Activated naive CD4-positive, alpha-beta T cell treated with anti-CD3 and anti-CD28 coated beads, Interleukin-2, amount 50 U/mL, for 24 hours (primary cell): ENCODE results near the gene RAB44.
A peak's percentile ranks its signal among the peaks of the same experiment; 100 is the strongest.

Experiments
- H3K27ac Mint-ChIP-seq: one replicate; pipeline ENCODE4 v1.8.0; 2021; ENCODE audit warnings: mild to moderate bottlenecking, mixed read lengths
- H3K27me3 Mint-ChIP-seq: one replicate; pipeline ENCODE4 v1.8.0; 2021; ENCODE audit warnings: mixed read lengths
- H3K36me3 Mint-ChIP-seq: one replicate; pipeline ENCODE4 v1.8.0; 2021; ENCODE audit warnings: mixed read lengths
- H3K4me1 Mint-ChIP-seq: one replicate; pipeline ENCODE4 v1.8.0; 2021; ENCODE audit warnings: mixed read lengths
- H3K4me3 Mint-ChIP-seq: one replicate; pipeline ENCODE4 v1.8.0; 2021; ENCODE audit warnings: mild to moderate bottlenecking, mixed read lengths
- H3K9me3 Mint-ChIP-seq: one replicate; pipeline ENCODE4 v1.8.0; 2021; ENCODE audit warnings: mixed read lengths

Gene RAB44

DNA sequence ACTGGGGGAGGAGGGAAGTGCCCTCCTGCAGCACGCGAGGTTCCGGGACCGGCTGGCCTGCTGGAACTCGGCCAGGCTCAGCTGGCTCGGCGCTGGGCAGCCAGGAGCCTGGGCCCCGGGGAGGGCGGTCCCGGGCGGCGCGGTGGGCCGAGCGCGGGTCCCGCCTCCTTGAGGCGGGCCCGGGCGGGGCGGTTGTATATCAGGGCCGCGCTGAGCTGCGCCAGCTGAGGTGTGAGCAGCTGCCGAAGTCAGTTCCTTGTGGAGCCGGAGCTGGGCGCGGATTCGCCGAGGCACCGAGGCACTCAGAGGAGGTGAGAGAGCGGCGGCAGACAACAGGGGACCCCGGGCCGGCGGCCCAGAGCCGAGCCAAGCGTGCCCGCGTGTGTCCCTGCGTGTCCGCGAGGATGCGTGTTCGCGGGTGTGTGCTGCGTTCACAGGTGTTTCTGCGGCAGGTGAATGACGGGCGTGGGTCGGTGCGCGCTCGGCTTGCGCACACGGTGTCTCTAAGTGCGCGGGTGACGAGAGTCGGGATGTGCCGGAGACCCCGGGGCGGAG, 19.1 kb upstream of the RAB44 start, which contains the start of gene CDKN1A:
Gene CDKN1A, plus strand, starts transcription at position 227 of the 555 bp plus-strand sequence. CDS start 5,388 bp downstream, outside the sequence.
- no peaks in the 10 kb centered on the region for H3K27me3 Mint-ChIP-seq
- no peaks in the 10 kb centered on the region for H3K9me3 Mint-ChIP-seq
- peaks cover 27% of the 10 kb centered on the region for H3K4me1 Mint-ChIP-seq
- H3K27ac Mint-ChIP-seq, result peak within 1 kb of the TSS; percentile 88
- H3K36me3 Mint-ChIP-seq, result no peaks in the 10 kb centered on the region
- peak within 1 kb of the TSS; percentile 92 for H3K4me3 Mint-ChIP-seq

DNA sequence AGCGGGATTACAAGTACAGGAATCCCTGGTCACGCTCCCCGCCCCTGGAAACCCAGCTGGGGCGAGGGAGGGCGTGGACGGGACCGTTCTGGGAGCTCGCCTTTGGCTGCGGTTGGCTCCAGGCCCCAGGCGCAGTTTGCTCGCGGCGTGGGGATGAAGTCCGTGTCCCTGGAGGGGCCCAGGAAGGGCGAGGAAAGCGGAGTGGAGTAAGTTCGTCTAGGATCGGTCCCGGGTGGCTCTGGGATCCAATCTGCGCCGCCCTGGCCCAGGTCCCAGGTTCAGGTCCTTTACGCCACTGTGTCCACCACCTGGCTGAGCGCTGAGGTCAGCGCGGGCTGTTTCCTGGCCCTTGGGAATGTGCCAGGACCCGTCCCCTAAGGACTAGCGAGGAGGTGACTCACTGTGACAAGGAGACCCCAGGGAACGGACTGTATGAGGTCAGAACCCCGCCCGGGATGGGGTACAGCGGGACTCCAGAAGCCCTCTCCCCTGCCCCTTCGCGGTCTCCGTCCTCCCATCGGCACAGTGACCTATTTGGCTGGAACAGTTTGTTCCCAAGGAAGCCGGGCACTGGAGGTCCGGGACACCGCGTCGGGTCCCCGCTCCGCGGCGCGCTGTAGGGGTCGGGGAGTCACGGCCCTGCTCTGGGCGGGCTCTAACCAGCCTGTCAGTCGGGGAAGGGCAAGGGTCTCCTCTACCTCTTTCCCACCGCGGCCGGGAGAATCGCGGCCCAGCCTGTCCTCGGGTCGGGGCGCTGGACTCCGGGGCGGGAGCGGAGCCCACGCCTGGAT, 18.4 kb upstream of the RAB44 start:
- Mint-ChIP-seq H3K9me3 (no peaks in the 10 kb centered on the region), H3K4me3 (peak overlapping the region; percentile 95), H3K27me3 (no peaks in the 10 kb centered on the region), H3K4me1 (peaks cover 27% of the 10 kb centered on the region), H3K27ac (peak overlapping the region; percentile 88), H3K36me3 (no peaks in the 10 kb centered on the region)

DNA sequence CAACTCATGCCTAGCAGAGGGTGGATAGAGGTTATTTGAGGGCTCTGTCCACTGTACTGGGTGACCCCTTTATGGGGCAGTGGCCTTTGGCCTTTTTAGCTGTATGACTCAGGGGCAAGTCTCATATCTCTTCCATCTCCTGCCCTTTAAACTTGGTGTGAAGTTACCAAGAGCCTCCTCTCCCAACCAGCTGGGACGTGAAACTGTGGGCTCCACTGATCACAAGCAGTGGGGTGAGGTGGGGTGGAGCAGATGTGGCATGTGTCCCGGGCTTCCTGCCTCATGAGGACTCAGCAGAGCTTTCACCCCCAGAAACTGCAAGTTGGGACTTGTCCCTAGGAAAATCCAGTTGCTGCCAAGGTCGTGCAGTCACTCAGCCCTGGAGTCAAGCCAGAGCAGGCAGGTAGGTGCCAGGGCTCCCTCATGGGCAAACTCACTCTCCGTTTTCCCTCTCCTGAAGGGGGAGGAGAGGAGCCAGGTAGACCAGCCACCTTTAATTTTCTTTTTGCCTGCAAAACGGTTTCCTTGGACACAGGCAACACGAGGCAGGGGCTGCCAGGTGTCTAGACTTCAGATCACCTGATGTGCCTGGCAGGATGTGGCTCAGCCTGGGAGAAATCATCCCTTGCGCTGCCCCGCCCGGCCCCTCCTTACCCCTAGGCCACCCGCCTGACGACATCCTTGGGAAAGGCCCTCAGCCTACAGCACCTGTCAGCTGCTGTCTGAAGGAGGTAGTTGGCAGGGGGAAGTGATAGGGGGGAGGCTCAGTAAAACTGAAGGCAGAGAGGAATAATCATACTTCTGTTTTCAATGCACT, 15.1 kb upstream of the RAB44 start:
- Mint-ChIP-seq H3K36me3 (no peaks in the 10 kb centered on the region), H3K4me3 (peak overlapping the region; percentile 26), H3K4me1 (peaks cover 27% of the 10 kb centered on the region), H3K27me3 (no peaks in the 10 kb centered on the region), H3K9me3 (no peaks in the 10 kb centered on the region), H3K27ac (peak overlapping the region; percentile 76)

DNA sequence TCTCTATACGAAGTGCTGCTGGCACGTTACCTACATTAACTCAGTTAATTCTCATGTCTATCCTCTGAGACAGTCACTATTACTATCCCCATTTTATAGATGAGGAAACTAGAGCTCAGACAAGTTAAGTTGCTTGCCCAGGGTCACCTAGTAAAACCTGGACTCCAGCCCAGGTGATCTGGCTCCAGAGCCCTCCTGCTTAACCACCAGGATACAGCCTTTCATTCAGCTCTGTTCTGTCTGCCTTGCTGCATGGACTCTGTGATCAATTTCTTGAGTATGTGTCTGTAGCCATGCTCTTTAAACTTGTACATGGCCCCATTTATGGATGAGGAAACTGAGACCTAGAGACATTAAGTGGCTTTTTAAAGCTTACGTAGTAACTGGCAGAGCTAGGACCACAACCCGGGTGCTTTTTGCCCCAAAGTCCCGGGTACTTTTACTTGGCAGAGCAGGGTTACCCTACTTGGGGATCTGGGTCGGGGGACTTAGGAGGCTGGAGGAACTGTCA, 14.4 kb upstream of the RAB44 start:
- Mint-ChIP-seq H3K27ac (no peak overlapping the region), H3K4me3 (peak overlapping the region; percentile 26)

DNA sequence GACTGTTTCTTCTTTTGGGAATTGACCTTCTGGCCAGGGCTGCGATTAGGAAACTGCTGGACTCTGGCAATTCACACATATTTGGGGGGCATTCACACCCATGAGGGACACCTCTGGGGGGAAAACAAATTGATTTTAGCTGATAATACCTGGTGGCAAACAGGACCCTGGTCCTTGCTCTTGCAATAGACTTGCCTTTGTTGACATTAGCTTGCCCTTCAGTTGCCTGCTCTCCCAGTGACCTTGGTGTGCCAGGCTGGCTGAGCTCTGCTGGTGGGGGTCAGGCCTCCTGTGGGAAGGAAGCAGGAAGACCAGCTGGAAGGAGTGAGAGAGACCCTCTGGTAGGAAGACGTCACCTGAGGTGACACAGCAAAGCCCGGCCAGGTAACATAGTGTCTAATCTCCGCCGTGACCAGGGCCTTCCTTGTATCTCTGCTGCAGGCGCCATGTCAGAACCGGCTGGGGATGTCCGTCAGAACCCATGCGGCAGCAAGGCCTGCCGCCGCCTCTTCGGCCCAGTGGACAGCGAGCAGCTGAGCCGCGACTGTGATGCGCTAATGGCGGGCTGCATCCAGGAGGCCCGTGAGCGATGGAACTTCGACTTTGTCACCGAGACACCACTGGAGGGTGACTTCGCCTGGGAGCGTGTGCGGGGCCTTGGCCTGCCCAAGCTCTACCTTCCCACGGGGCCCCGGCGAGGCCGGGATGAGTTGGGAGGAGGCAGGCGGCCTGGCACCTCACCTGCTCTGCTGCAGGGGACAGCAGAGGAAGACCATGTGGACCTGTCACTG, 13.8 kb upstream of the RAB44 start:
- H3K9me3 Mint-ChIP-seq, result no peaks in the 10 kb centered on the region
- H3K4me1 Mint-ChIP-seq, result peaks cover 16% of the 10 kb centered on the region
- no peaks in the 10 kb centered on the region for H3K27me3 Mint-ChIP-seq
- no peak overlapping the region for H3K27ac Mint-ChIP-seq
- no peaks in the 10 kb centered on the region for H3K36me3 Mint-ChIP-seq
- H3K4me3 Mint-ChIP-seq, result no peak overlapping the region

More for the DNA sequence above, 14.4 kb upstream of the RAB44 start:
- no peaks in the 10 kb centered on the region for H3K36me3 Mint-ChIP-seq
- no peaks in the 10 kb centered on the region for H3K27me3 Mint-ChIP-seq
- peaks cover 21% of the 10 kb centered on the region for H3K4me1 Mint-ChIP-seq
- H3K9me3 Mint-ChIP-seq, result no peaks in the 10 kb centered on the region

DNA sequence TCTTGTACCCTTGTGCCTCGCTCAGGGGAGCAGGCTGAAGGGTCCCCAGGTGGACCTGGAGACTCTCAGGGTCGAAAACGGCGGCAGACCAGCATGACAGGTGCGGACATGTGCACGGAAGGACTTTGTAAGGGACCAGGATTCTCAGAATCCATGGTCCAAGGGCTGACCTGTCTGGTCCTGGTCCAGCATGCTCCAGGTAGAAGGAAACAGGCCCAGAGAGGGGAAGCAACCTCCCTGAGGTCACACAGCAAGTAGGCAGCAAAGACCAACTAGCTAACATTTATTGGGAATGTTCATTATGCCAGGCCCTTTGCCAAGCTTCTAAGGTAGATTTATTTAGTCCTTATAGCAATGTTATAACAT, 13.2 kb upstream of the RAB44 start:
- Mint-ChIP-seq H3K9me3 (no peaks in the 10 kb centered on the region), H3K4me3 (no peak overlapping the region), H3K36me3 (no peaks in the 10 kb centered on the region), H3K27ac (no peak overlapping the region), H3K4me1 (peaks cover 14% of the 10 kb centered on the region), H3K27me3 (no peaks in the 10 kb centered on the region)

DNA sequence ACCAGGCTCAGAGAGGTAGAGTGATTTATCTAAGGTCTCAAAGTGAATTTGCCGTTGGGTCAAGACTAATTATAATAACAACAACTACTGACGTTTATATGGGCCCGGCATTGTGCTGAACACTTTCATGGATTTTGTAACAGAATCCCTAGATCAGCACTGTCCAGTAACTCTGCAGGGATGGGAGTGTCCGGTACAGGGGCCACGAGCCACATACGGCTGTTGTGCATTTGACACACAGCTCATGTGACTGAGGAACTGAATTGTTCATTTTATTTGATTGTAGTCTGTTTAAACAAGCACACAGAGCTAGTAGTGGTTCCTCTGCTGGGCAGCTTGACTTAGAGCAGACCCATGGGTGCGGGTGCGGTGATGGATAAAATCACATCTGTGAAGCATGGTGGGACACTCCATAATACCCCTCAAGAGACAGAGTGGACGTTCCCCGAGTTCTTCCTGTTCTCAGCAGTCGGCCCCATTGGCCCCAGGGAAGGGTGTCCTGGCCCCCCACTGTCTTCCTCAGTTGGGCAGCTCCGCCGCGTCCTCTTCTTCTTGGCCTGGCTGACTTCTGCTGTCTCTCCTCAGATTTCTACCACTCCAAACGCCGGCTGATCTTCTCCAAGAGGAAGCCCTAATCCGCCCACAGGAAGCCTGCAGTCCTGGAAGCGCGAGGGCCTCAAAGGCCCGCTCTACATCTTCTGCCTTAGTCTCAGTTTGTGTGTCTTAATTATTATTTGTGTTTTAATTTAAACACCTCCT, 12.3 kb upstream of the RAB44 start:
- Mint-ChIP-seq H3K36me3 (no peaks in the 10 kb centered on the region), H3K27ac (no peak overlapping the region), H3K4me1 (peaks cover 14% of the 10 kb centered on the region), H3K9me3 (no peaks in the 10 kb centered on the region), H3K4me3 (no peak overlapping the region), H3K27me3 (no peaks in the 10 kb centered on the region)

DNA sequence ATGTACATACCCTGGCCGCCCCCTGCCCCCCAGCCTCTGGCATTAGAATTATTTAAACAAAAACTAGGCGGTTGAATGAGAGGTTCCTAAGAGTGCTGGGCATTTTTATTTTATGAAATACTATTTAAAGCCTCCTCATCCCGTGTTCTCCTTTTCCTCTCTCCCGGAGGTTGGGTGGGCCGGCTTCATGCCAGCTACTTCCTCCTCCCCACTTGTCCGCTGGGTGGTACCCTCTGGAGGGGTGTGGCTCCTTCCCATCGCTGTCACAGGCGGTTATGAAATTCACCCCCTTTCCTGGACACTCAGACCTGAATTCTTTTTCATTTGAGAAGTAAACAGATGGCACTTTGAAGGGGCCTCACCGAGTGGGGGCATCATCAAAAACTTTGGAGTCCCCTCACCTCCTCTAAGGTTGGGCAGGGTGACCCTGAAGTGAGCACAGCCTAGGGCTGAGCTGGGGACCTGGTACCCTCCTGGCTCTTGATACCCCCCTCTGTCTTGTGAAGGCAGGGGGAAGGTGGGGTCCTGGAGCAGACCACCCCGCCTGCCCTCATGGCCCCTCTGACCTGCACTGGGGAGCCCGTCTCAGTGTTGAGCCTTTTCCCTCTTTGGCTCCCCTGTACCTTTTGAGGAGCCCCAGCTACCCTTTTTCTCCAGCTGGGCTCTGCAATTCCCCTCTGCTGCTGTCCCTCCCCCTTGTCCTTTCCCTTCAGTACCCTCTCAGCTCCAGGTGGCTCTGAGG, 11.5 kb upstream of the RAB44 start:
- H3K9me3 Mint-ChIP-seq, result no peaks in the 10 kb centered on the region
- H3K36me3 Mint-ChIP-seq, result no peaks in the 10 kb centered on the region
- H3K4me3 Mint-ChIP-seq, result no peak overlapping the region
- H3K27ac Mint-ChIP-seq, result no peak overlapping the region
- H3K4me1 Mint-ChIP-seq, result peaks cover 8% of the 10 kb centered on the region
- H3K27me3 Mint-ChIP-seq, result no peaks in the 10 kb centered on the region

DNA sequence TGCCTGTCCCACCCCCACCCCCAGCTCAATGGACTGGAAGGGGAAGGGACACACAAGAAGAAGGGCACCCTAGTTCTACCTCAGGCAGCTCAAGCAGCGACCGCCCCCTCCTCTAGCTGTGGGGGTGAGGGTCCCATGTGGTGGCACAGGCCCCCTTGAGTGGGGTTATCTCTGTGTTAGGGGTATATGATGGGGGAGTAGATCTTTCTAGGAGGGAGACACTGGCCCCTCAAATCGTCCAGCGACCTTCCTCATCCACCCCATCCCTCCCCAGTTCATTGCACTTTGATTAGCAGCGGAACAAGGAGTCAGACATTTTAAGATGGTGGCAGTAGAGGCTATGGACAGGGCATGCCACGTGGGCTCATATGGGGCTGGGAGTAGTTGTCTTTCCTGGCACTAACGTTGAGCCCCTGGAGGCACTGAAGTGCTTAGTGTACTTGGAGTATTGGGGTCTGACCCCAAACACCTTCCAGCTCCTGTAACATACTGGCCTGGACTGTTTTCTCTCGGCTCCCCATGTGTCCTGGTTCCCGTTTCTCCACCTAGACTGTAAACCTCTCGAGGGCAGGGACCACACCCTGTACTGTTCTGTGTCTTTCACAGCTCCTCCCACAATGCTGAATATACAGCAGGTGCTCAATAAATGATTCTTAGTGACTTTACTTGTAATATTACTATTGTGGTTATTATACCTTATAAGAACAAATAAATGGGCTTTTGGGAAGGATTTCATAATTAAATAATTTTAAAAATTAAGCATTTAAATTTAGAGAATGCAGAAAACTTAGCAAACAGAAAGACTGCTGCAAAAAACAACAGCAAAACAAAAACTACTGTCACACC, 10.7 kb upstream of the RAB44 start:
- H3K27me3 Mint-ChIP-seq, result no peaks in the 10 kb centered on the region
- H3K27ac Mint-ChIP-seq, result no peak overlapping the region
- H3K9me3 Mint-ChIP-seq, result no peaks in the 10 kb centered on the region
- H3K36me3 Mint-ChIP-seq, result no peaks in the 10 kb centered on the region
- peaks cover 4% of the 10 kb centered on the region for H3K4me1 Mint-ChIP-seq
- H3K4me3 Mint-ChIP-seq, result no peak overlapping the region

DNA sequence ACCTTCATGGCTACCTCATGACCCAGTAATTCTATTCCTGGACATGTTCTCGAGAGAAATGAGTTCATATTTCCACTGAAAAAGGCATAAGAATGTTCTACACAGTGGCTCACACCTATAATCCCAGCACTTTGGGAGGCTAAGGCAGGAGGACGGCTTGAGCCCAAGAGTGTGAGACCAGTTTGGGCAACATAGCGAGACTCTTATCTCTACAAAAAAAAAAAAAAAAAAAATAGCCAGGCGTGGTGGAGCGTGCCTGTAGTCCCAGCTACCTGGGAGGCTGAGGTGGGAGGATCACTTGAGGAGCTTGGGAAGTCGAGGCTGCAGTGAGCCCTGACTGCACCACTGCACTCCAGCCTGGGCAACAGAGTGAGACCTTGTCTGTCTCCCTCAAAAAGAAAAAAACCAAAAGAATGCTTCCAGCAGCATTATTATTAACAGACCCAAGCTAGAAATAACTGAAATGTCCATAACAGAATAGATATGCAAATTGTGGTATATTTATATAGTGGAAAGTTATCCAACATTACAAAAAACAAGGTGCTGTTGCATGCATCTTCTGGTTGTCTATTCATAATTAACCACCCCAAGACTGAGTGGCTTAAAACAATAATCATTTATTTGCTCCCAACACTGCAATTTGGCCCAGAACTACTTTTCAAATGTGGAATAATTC, 9.4 kb upstream of the RAB44 start:
- peaks cover 7% of the 10 kb centered on the region for H3K4me1 Mint-ChIP-seq
- H3K36me3 Mint-ChIP-seq, result no peaks in the 10 kb centered on the region
- no peaks in the 10 kb centered on the region for H3K27me3 Mint-ChIP-seq
- no peak overlapping the region for H3K4me3 Mint-ChIP-seq
- no peak overlapping the region for H3K27ac Mint-ChIP-seq
- no peaks in the 10 kb centered on the region for H3K9me3 Mint-ChIP-seq

DNA sequence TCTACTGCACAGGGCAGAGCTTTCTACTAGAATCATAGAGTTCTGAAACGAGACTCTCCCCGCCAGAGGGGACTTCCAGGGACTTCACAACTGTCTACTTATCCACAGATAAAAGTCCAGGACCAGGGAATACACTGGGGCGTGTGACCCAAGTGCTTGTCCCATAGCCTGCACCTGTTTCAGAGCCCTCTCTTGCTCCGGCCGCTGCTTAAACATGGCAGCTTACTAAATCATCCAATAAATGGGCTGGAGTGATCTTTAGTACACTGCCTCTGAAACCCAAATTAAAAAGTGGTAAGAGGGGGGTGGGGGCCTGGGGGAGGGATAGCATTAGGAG, 8.9 kb upstream of the RAB44 start:
- Mint-ChIP-seq H3K4me3 (no peak overlapping the region), H3K9me3 (no peaks in the 10 kb centered on the region), H3K36me3 (no peaks in the 10 kb centered on the region), H3K27me3 (no peaks in the 10 kb centered on the region), H3K27ac (no peak overlapping the region), H3K4me1 (peaks cover 7% of the 10 kb centered on the region)

DNA sequence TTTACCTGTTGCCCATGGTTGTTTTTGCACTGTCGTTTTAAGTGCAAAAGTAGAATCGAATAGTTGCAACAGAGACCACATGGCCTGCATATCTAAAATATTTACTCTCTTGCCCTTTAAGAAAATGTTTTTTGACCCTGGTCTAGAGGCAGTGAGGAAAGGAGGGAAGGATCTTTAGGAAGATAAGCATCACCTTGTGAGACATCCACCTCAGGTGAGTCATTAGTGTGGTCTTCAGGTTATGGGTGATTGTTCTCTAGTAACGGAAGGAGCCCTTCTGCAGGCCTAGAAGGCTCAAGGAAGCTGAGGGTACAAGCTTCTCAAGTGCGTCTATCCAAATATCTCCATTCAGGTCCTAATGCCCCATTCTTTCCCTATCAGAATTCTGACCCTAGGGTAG, 6.6 kb upstream of the RAB44 start:
- no peak overlapping the region for H3K27ac Mint-ChIP-seq
- H3K9me3 Mint-ChIP-seq, result no peaks in the 10 kb centered on the region
- no peaks in the 10 kb centered on the region for H3K36me3 Mint-ChIP-seq
- no peaks in the 10 kb centered on the region for H3K27me3 Mint-ChIP-seq
- H3K4me3 Mint-ChIP-seq, result no peak overlapping the region
- H3K4me1 Mint-ChIP-seq, result peaks cover 11% of the 10 kb centered on the region

DNA sequence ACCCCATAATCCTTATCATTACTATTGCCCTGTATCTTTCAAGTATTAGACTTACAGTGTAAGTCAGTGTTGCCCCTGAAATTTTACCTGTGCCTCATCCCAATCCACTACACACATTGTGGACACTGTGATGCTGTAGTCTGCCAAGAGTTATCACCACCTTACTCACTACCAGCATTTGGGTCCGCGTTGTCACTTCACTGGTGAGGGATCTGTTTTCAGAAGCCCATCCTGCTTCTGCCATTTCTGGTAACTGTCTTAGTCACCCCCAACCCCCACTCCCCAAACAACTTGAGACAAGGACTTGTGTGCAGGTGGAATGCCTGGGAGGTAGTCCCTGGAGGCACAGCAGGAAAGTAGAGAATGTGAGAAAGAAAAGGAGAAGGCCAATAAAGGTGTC, 6.0 kb upstream of the RAB44 start:
- Mint-ChIP-seq H3K9me3 (no peaks in the 10 kb centered on the region), H3K4me3 (no peak overlapping the region), H3K4me1 (peaks cover 11% of the 10 kb centered on the region), H3K27ac (no peak overlapping the region), H3K27me3 (no peaks in the 10 kb centered on the region), H3K36me3 (no peaks in the 10 kb centered on the region)
